Hematopoietic multipotent progenitor cell (in vitro differentiated cells): ENCODE measurements around the gene ZNF185. TPM values are rescaled to one million over a fixed set of nuclear protein-coding genes. Genes with fewer than 3 reads are reported as not detected.

Experiments used
- DNase-seq, 3 donors: peaks; one replicate each; pipeline ENCODE4 v3.0.0-alpha.2; 2011 to 2015; ENCODE audit warnings: low read depth in 2 of 3, low spot score in 2 of 3
- total RNA-seq: library from RNA; depleted of rRNA; stranded (reverse); fragments of >200 nt; gene quantifications from one replicate; pipeline ENCODE4 v1.2.3, GENCODE V29; 2012

The ZNF185 gene
- total RNA-seq: 20.5 TPM

- no peak for DNase-seq
These were observed at the start of gene ZNF185 for GRCh38 chrX:152897222-152898131. Gene ZNF185, plus strand, starts transcription at chrX:152898067. Its CDS starts 16,423 bp downstream, at chrX:152914490.

DNA sequence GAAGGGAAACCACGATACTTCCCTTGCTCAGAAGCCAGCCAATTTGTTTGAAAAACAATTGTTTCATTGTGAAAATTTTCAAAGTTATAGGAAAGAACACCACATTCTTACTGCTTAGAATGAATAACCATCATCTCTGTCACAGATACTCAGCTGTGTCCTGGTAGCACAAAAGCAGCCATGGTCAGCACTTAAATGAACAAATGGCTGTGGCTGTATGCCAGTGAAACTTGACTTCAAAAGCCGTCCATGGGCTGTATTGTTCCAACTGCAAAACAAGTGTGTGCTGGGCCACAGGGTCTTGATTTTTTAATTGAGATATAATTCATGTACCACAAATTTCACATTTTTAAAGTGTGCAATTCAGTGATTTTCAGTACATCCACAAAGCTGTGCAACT is 47.4 kb upstream of the ZNF185 start:
- no peak for DNase-seq

- no peak for DNase-seq
These were observed 43.9 kb upstream of the ZNF185 start for GRCh38 chrX:152853986-152854385.

DNA sequence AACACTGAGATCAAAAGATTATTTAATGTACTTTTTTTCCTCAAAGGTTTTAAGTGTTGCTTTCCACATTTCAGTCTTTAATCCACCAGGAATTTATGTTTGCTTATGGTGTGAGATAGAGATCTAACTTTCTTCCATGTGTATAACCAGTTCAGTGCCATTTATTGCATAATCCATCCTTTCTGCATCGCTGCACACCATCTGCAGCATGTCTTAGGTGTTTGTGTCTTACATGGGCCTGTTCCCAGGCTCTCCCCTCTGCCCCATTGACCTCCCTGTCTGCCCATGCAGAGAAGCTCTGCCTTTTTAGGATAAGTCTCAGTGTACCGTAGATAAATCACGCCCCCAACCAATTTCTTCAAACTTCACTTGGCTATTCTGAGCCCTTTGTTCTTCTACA is 36.8 kb upstream of the ZNF185 start:
- DNase-seq: no peak

DNA sequence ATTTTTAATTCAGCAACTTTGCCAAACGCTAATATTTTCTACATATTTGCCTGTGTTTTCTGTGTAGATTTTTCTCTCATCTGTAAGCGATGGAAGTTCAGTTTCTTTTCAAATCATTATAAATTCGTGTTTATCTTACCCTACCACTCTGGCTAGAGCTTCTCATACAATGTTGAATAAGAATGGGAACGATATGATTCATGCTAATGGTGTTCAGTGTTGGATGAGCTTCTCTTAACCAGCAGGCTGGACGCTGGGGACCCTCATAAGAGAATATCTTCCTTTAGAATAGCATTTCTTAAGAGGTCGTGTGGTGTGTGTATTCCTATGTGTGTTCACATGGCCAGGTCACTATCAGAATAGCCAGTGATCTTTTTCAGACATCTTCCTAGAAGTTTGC is 36.0 kb upstream of the ZNF185 start:
- no peak for DNase-seq

DNA sequence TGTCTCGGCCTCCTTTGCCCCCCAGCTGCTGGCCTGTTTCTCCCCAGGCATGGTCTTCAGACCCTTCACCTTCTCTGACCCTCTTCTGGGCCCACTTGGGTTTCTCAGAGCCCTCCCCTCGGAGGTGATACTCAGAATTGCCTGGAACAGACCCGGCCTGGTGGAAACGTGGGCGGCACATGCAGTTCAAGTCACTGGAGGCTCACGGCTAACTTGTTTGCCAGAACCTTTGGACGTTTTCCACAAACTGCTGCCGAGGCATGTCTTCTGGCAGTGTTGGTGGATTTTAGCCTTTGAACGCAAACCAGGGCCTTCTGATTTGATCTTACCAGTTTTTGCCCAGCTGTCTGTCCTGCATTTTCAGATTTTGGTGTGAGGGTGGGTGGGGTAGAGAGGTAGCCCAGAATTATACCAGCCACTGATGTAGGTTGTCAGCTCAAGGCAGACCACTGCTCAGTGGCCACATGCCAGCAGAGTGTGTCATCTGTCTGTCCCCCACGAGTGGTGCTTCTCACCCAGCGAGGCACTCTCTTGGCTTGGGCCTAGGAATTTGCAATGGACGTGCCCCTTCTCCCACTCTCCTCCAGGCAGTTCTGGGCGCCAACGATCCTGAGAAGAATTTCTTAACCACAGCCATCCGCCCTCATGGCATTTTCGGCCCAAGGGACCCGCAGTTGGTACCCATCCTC is 32.5 kb upstream of the ZNF185 start:
- DNase-seq: no peak

DNA sequence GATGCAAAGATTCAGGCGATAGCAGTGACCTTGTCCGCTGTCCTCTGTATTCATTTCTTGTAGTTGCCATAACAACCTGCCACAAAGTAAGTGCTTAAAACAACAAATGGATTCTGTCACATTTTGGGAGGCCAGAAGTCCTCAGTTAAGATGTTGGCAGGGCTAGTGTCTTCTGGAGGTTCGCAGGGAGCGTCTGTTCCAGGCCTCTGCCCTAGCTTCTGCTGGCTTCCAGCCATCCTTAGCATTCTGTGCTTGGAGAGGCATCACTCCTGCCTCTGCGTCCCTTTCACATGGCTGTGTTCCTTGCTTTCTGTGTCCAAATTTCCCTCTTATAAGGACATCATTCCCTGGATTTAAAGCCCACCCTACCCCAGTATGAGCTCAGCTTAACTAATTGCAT is 31.5 kb upstream of the ZNF185 start:
- no peak for DNase-seq

DNA sequence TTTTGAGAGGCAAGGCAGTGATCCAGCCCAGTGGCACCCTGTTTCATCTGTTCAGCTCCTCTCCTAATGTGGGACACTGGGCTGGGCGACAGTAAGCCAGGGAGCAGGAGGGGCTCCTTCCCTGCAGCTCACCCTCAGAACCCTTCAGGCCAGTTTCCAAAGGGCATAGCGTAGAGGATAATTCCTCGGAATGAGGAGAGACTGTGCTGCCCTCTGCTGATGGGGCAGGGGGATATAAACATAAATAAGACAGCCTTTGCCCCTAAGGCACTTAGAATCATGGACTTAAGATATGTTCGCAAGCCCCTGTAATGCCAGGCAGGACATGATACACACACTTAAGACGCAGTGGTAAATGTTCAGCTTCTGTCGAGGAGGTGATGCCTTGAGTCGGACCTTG is 27.9 kb upstream of the ZNF185 start:
- DNase-seq: no peak

GRCh38 chrX:152871260-152871659 is 26.6 kb upstream of the ZNF185 start:
- no peak for DNase-seq

- DNase-seq: no peak
These were observed 25.3 kb upstream of the ZNF185 start for GRCh38 chrX:152872522-152872921.

DNA sequence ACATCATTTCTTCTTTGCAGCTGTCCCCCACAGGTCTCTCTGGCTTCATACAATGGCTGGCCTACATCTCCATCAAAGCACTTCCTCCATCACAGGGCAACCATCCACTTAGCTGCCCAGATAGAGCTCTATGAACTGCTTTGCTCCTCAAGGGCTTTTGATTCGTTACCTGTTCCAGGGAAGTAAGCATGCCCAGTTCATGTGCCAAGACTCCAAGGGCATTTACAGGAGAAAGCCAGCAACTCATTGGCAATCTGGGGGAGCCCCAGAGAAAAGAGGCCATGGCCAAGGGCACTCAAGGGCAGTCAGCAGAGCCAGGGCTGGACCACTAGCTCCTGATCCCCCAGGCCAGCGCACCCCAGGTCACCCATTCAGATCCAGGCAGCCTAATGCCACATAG is 24.5 kb upstream of the ZNF185 start:
- no peak for DNase-seq

GRCh38 chrX:152876931-152877840 is 20.7 kb upstream of the ZNF185 start:
- no peak for DNase-seq

DNA sequence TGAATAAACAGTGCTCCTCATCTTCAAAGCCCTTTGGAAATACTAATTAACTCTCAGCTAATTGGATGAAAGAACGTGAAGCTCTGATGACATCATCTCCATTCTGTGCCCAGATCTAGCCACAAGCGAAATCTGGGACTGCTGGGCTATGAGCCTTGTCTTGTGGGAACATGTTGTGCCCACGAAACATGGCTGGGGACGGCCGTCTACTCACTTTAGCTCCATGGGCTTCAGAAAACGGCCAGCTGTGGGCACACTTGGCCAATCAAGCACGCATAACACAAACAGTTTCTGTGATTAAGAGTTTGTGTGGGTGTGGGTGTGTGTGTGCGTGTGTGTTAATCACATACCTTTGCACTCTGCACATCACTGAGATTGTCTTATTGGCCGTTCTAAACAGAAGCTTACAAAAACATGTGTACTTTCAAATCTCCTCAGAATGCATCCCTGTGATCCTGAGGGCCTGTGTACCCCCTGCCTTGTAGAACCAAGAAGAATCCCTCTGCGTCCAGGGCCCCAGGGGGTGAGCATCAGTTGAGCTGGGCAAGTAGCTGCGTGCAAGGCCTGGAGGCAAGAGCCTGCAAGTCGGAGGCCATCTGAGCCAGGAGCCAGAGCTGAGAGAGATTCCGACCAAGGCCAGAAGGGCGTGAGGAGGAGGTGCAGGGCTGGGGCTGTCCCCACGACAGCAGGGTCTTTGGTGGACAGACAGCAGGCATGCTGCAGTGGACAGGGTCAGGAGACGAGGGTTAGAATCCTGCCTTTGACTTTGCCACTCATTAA is 18.7 kb upstream of the ZNF185 start:
- DNase-seq: no peak

DNA sequence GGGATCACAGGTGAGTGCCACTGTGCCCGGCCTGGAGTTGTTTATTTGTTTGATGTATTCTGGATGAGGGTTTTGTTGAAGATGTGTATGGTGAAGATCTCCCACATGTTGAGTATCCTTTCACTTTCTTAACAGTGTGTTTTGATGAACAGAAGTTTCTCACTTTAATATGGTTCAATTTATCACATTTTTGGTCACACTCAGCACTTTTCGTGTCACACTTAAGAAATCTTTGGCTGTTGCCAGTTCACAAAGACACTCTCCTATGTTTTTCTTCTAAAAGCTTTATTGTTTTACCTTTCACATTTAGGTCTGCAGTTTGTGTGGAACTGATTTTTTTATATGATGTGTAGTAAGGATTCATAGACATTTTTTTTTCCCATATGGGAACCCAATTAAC is 16.6 kb upstream of the ZNF185 start:
- DNase-seq: no peak

DNA sequence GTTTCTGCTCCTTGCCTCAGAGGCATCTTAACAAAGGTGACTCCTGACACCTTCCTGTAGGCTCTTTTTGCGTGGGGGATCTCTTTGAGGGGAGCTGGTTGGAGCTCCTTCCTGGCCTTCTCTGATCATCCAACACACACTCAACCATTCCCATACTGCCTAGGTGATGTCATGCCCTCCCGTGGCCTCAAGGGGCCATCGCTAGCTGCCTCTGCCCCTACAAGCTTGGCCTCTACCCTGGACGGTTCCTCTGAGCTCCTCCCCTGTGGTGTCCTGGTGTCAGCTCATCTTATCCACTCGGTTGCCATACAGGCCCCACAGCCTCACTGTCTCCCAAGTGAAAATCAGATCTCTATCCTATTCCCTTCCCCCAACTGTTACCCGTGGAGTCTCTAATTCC is 13.7 kb upstream of the ZNF185 start:
- no peak for DNase-seq

- no peak for DNase-seq
These were observed 11.2 kb upstream of the ZNF185 start for GRCh38 chrX:152886716-152887115.

- DNase-seq: no peak
These were observed 5.4 kb upstream of the ZNF185 start for GRCh38 chrX:152892499-152892898.

DNA sequence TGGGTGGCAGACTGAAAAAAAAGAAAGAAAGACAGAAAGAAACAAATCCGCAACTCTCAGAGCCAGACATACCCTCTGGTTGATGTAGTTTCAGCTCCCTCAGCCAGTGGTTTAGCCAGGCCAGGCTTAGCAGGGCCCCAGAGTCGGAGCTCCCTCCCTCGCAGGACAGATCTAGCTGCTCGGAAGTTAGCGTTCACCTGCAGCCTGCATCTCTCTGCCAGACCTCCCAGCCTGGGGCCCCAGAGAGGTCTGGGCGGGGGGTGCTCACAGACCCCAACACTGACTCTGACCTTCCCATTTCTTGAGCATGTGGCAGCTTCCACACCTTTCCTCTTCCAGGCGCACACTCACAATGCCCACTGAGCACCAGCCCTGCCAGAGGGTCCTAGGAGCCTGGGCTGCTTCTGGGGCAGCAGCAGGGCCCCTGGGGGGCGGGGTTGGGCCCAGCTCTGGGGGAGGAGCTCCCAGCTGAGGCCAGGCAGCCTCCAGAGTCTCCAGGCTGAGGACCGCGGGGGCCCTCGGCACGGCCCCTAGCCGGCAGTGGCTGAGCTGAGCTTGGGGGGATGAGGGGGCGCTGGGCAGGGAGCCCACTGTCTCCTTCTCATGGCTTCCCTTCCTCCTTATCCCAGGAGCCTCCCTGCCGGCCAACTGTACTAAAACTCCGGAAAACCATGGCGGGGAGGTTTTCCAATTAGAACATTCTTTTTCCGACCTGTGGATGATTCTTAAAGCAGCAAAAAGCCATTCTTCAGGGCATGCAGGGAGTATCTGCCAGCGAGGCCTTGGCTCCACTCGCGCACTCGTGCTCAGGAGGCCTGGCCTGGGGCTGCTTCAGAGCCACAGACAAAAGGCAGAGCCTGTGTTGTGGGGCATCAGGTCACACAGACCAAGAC is 4.6 kb upstream of the ZNF185 start:
- DNase-seq: no peak

DNA sequence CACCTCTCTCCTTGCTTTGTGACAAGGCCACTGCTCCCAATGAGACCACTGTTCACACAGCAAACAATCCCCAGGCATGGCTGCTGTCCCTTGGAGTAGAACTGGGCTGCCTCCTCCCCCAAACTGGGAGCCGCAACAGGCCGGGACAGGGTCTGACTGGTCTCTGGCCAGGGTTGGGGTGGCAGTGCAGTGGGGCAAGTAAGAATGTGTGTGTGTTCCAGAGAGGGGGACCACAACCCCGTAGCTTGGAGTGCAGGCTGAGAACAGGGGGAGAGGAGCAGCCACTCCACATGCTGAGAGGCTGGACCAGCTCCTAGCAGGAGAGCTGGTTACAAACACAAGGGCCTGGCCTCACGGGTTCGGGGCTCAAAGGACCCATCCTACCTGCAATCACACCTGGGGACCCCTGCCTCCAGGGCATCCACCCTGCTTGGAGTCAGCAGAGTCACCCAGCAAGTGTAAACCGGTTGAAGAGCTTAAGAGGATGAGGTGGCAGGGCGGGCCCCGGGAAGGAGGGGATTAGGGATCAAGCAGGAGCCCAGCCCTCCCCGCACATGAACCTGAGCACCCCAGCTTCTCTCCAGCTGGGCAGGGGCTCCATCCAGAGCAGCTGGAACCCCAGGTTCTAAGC is 3.8 kb upstream of the ZNF185 start:
- no peak for DNase-seq
